Tibial nerve (tissue), 4 donors: Measurements from ENCODE around the gene RAB36. TPM values are rescaled to one million over a fixed set of nuclear protein-coding genes. Genes with fewer than 3 reads are reported as not detected.

Source experiments
- DNase-seq, 2 donors: peaks; one replicate each; pipeline ENCODE4 v3.0.0-alpha.2; 2019; ENCODE audit warnings: low spot score in 2 of 2
- H3K27ac ChIP-seq, 4 donors: fragments of 200-600 bp; sonication (generic) in 3 of 4; one replicate each; pipeline ENCODE4 v1.5.1; 2017 to 2019; ENCODE audit warnings: mild to moderate bottlenecking in 1 of 4
- H3K27me3 ChIP-seq, 2 donors: fragments of 200-600 bp; sonication (generic) in 1 of 2; one replicate each; pipeline versions ENCODE4 v1.5.1 to v1.6.0; 2017 to 2019
- H3K36me3 ChIP-seq, 3 donors: fragments of 200-600 bp; sonication (generic); one replicate each; pipeline ENCODE4 v1.5.1; 2018 to 2019
- H3K4me1 ChIP-seq, 4 donors: fragments of 200-600 bp; sonication (generic) in 3 of 4; one replicate each; pipeline ENCODE4 v1.5.1; 2017 to 2019
- H3K4me3 ChIP-seq, 4 donors: fragments of 200-600 bp; sonication (generic) in 3 of 4; one replicate each; pipeline ENCODE4 v1.5.1; 2017 to 2019; ENCODE audit warnings: mild to moderate bottlenecking in 1 of 4, moderate library complexity in 1 of 4
- H3K9me3 ChIP-seq, 4 donors: fragments of 200-600 bp; sonication (generic) in 3 of 4; one replicate each; pipeline ENCODE4 v1.5.1; 2017 to 2019
- EP300 ChIP-seq, 2 donors: sonication (generic); formaldehyde crosslinking; IDR thresholded peaks; one replicate each; pipeline ENCODE4 v1.6.1; 2017; ENCODE audit warnings: antibody characterized with exemption in 2 of 2, mild to moderate bottlenecking in 1 of 2
- POLR2A ChIP-seq, 2 donors: fragments of 450-650 bp; IDR thresholded peaks; one replicate each; pipeline ENCODE4 v1.6.1; 2017; ENCODE audit warnings: antibody characterized with exemption in 2 of 2, mild to moderate bottlenecking in 2 of 2, moderate library complexity in 2 of 2
- WGBS, 2 donors: methylation state at CpG; one replicate each; pipeline ENCODE4 v1.1.5; 2018; 5-methylcytosine and 5-hydroxymethylcytosine counted together
- total RNA-seq, 4 donors: library from RNA; depleted of rRNA; stranded (reverse); fragments of >200 nt; gene quantifications; one replicate each; pipeline ENCODE4 v1.1.0, GENCODE V29; 2016
- TF ChIP-seq, protein P1 (sequence below), 5 experiments: fragments of 200-600 bp in 3 of 5; fragments of 450-650 bp in 2 of 5; sonication (generic) in 3 of 5; IDR thresholded peaks; one replicate each; pipeline ENCODE4 v1.5.1; 2016 to 2019; ENCODE audit warnings: antibody characterized with exemption in 5 of 5, mild to moderate bottlenecking in 3 of 5, moderate library complexity in 2 of 5

The RAB36 gene
- total RNA-seq, 4 donors from 2014 or later, result 4.9 to 7.5 (median 6.1) TPM

DNA sequence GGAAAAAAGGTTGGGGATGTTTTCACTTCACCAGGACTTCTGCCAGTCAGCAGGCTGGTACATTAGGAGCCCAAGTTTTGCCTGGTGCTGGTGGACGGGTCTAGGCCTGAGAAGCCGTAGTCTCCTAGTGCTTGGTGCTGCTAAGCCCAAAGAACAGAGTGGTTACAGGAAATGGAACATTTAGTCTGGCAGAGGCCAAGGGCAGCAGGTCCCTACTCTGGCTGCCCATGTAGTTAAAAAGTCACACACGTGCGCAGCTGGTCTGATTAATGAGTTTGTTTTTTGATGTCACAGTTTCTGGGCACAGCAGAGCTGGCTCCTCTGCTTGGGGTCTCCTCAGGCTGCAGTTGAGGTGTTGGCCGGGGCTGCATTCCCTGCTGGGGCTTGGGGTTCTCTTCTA, 55.6 kb downstream of the RAB36 start:
- Histone ChIP-seq H3K4me3 (no peak overlapping the region), H3K4me1 (peaks cover 0 to 37% (median 20%) of the 10 kb centered on the region in 4 donors), H3K9me3 (no peaks in the 10 kb centered on the region), H3K27ac (no peak overlapping the region), H3K27me3 (no peaks in the 10 kb centered on the region), H3K36me3 (peaks cover 0 to 5% (median 0%) of the 10 kb centered on the region in 3 donors)
- DNase-seq, result no peak
- TF ChIP-seq EP300 (IDR thresholded peaks at IDR 0.05) (no peak), POLR2A (IDR thresholded peaks at IDR 0.05) (no peak)
- TF ChIP-seq, protein P1, sequence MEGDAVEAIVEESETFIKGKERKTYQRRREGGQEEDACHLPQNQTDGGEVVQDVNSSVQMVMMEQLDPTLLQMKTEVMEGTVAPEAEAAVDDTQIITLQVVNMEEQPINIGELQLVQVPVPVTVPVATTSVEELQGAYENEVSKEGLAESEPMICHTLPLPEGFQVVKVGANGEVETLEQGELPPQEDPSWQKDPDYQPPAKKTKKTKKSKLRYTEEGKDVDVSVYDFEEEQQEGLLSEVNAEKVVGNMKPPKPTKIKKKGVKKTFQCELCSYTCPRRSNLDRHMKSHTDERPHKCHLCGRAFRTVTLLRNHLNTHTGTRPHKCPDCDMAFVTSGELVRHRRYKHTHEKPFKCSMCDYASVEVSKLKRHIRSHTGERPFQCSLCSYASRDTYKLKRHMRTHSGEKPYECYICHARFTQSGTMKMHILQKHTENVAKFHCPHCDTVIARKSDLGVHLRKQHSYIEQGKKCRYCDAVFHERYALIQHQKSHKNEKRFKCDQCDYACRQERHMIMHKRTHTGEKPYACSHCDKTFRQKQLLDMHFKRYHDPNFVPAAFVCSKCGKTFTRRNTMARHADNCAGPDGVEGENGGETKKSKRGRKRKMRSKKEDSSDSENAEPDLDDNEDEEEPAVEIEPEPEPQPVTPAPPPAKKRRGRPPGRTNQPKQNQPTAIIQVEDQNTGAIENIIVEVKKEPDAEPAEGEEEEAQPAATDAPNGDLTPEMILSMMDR (IDR thresholded peaks at IDR 0.05), result no peak
- WGBS, 2 donors, result 86% methylated on average over 4 to 5 of the region's 5 CpGs

DNA sequence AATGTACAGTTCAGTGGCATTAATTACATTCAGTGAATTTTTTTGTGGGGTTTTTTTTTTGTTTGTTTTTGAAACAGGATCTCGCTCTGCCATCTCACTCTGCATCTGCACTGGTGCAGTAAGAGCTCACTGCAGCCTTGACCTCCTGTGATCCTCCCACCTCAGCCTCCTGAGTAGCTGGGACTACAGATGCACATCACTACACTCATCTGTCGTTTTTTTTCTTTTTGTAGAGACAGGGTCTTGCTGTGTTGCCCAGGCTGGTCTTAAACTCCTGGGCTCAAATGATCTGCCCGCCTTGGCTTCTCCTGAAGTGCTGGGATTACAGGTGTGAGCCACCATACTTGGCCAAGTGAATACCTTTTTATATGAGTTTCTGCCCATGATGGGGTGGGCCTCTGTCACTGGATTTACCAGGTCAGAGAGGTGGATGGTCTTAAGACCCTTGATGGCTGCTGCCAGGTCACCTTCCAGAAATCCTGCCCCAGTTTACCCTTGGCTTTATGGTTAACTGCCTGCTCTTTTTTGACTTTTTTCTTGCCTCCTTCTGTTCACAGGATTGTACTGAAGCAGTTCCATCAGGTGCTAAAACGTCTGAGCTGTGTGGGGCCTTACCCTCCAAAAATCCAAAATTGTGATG, 57.7 kb downstream of the RAB36 start:
- WGBS, 2 donors, result 76 to 87% methylated on average over 4 of the region's 4 CpGs
- H3K36me3 ChIP-seq, result peaks cover 0 to 5% (median 0%) of the 10 kb centered on the region in 3 donors
- H3K4me1 ChIP-seq, result peaks cover 0 to 41% (median 21%) of the 10 kb centered on the region in 4 donors
- DNase-seq, result no peak
- no peaks in the 10 kb centered on the region for H3K27me3 ChIP-seq
- peak overlapping the region in 2 of 4 donors; percentile 80 to 82 for H3K27ac ChIP-seq
- H3K4me3 ChIP-seq, result no peak overlapping the region
- no peak for TF ChIP-seq POLR2A (IDR thresholded peaks at IDR 0.05)
- TF ChIP-seq EP300 (IDR thresholded peaks at IDR 0.05), result no peak
- TF ChIP-seq, protein P1 (IDR thresholded peaks at IDR 0.05), result no peak
- H3K9me3 ChIP-seq, result no peaks in the 10 kb centered on the region

DNA sequence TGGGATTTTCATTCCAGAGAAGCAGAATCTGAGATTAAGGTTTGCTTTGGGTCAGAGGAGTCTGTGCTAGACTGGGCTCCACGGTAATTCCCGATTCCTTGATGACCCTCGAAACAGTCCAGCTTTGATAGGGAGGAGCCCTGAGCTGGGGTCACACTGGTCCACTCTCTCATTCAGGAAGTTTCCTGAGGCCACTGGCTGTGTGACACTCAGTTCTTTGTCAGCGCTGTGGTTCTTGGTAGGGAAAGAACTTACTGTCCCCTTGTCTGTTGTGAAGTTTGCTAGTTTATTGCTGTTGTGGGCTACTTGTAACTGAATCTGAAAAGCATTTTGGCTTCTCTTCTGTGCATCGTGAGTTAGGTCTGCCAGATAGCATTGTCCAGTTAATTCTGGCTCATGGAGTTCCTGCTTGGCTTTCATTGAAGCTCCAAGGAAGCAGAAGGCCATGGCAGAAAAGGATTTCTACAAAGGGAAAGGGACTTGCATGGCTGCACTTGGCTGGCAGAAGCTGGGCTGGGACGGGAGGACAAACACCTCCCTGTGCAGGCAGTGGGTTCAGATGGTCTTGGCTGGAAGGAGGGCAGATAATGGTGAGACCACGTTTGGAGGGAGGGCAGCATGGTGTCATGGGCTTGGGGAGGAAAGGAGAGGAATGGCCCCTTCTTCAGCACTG, 58.3 kb downstream of the RAB36 start:
- H3K9me3 ChIP-seq, result no peaks in the 10 kb centered on the region
- peak overlapping the region in 3 of 4 donors; percentile 56 to 82 (median 80) for H3K27ac ChIP-seq
- DNase-seq, result no peak
- H3K4me1 ChIP-seq, result peaks cover 0 to 38% (median 21%) of the 10 kb centered on the region in 4 donors
- H3K36me3 ChIP-seq, result peaks cover 0 to 3% (median 0%) of the 10 kb centered on the region in 3 donors
- no peaks in the 10 kb centered on the region for H3K27me3 ChIP-seq
- WGBS, 2 donors, result 20 to 51% methylated on average over 7 of the region's 7 CpGs
- H3K4me3 ChIP-seq, result no peak overlapping the region
- TF ChIP-seq EP300 (IDR thresholded peaks at IDR 0.05), result peak in 1 of 2 donors; percentile 73
- TF ChIP-seq POLR2A (IDR thresholded peaks at IDR 0.05), result no peak

DNA sequence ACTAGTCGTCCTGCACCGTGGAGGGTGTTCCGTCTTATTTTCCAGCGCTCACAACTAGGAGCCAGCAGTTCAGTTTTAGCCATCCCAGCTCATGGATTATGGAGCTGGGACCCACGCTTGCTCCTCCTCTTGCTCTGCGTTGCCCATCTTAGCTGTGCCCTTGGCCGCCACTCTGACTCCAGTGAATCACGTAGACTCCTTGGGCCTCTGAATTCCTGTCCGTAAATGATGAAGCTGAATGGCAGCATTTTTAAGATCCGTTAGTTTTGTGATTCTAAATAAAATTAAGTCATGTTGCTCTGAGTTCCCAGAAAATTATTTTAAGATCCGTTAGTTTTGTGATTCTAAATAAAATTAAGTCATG, 58.8 kb downstream of the RAB36 start:
- peaks cover 0 to 34% (median 21%) of the 10 kb centered on the region in 4 donors for H3K4me1 ChIP-seq
- H3K27me3 ChIP-seq, result no peaks in the 10 kb centered on the region
- H3K27ac ChIP-seq, result peak overlapping the region in 3 of 4 donors; percentile 56 to 82 (median 80)
- DNase-seq, result no peak
- no peaks in the 10 kb centered on the region for H3K9me3 ChIP-seq
- H3K4me3 ChIP-seq, result no peak overlapping the region
- H3K36me3 ChIP-seq, result no peaks in the 10 kb centered on the region
- whole genome bisulfite sequencing, 2 donors, result 73 to 76% methylated on average over 11 of the region's 11 CpGs
- TF ChIP-seq, protein P1 (IDR thresholded peaks at IDR 0.05), result no peak
- TF ChIP-seq EP300 (IDR thresholded peaks at IDR 0.05) (no peak), POLR2A (IDR thresholded peaks at IDR 0.05) (no peak)

DNA sequence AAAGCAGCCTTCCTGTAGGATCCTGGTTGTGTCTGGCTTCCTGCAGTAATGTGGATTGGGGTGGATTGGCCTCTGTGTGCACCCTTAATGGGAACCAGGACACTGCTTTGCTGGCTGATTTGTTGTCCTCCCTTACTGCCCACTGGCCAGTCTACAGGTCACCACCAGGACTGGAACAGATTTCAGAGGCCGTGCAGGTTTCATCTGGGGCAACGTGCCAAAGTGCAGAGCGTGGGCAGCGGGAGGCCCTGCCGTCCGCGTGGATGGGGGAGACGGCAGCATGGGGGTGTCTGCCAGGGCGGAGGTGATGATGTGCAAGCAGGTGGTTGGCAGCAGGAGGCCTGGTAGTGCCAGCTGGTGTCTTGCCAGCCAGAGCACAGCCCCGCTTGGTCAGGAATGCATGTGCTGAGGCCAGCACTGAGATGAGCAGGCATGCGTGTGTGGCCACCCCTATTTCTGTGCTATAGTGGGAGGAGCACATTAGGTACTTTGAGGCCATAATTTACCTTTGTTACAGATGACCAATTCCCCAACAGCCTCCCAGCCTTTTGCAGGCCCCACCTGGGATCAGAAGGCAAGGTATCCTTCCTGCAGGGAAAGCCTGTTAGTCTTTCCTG, 59.4 kb downstream of the RAB36 start:
- Histone ChIP-seq H3K4me1 (peaks cover 0 to 34% (median 21%) of the 10 kb centered on the region in 4 donors), H3K4me3 (no peak overlapping the region), H3K9me3 (no peaks in the 10 kb centered on the region), H3K27ac (peak overlapping the region in 3 of 4 donors; percentile 56 to 82 (median 80)), H3K36me3 (no peaks in the 10 kb centered on the region), H3K27me3 (no peaks in the 10 kb centered on the region)
- no peak for TF ChIP-seq POLR2A (IDR thresholded peaks at IDR 0.05)
- TF ChIP-seq EP300 (IDR thresholded peaks at IDR 0.05), result no peak
- TF ChIP-seq, protein P1 (IDR thresholded peaks at IDR 0.05), result no peak
- DNase-seq, result no peak
- WGBS, 2 donors, result 48 to 52% methylated on average over 10 to 11 of the region's 11 CpGs
